Astrocyte (in vitro differentiated cells and primary cell): ENCODE data around the gene FAM53A. TPM values are rescaled to one million over a fixed set of nuclear protein-coding genes. Genes with fewer than 3 reads are reported as not detected.

Source experiments
- DNase-seq: peaks from one replicate; pipeline ENCODE4 v3.0.0-alpha.2; 2010; ENCODE audit warnings: low read depth
- FAIRE-seq: peaks from 2 replicates; lab custom pipeline; 2011; peaks lifted over from hg19 to GRCh38; lab: Jason Lieb, UNC
- H2AFZ ChIP-seq: 2 replicates; pipeline ENCODE4 v1.6.0; 2012; ENCODE audit warnings: low read depth, low read length, inconsistent platforms
- H3K27ac ChIP-seq: 2 replicates; pipeline ENCODE4 v1.5.1; 2011; ENCODE audit warnings: low read depth, low read length, inconsistent platforms
- H3K27me3 ChIP-seq: 2 replicates; pipeline ENCODE4 v1.6.0; 2011; ENCODE audit warnings: low read length, inconsistent platforms; ENCODE audit not compliant: insufficient read depth
- H3K36me3 ChIP-seq: 2 replicates; pipeline ENCODE4 v1.5.1; 2011; ENCODE audit warnings: low read length, inconsistent platforms; ENCODE audit not compliant: insufficient read depth
- H3K4me1 ChIP-seq: 2 replicates; pipeline ENCODE4 v1.5.1; 2011; ENCODE audit warnings: low read length, inconsistent platforms; ENCODE audit not compliant: insufficient read depth
- H3K4me2 ChIP-seq: 2 replicates; pipeline ENCODE4 v1.6.0; 2012; ENCODE audit warnings: low read length, inconsistent platforms
- H3K4me3 ChIP-seq: 2 replicates; pipeline ENCODE4 v1.5.1; 2011; ENCODE audit warnings: low read depth, mild to moderate bottlenecking, low read length, inconsistent platforms; ENCODE audit not compliant: insufficient read depth
- H3K79me2 ChIP-seq: 2 replicates; pipeline ENCODE4 v1.6.0; 2012; ENCODE audit warnings: mild to moderate bottlenecking, low read length, inconsistent platforms; ENCODE audit not compliant: insufficient read depth
- H3K9ac ChIP-seq: 2 replicates; pipeline ENCODE4 v1.6.0; 2012; ENCODE audit warnings: mild to moderate bottlenecking, low read length, inconsistent platforms
- H3K9me3 ChIP-seq: 2 replicates; pipeline ENCODE4 v1.5.1; 2012; ENCODE audit warnings: low read depth, mild to moderate bottlenecking, low read length, inconsistent platforms; ENCODE audit not compliant: insufficient read depth
- H4K20me1 ChIP-seq: 2 replicates; pipeline ENCODE4 v1.6.0; 2012; ENCODE audit warnings: low read length, inconsistent platforms; ENCODE audit not compliant: insufficient read depth
- H3K27ac Mint-ChIP-seq: one replicate; pipeline ENCODE4 v1.8.0; 2021; ENCODE audit warnings: mild to moderate bottlenecking, mixed read lengths; ENCODE audit not compliant: unreplicated experiment
- H3K27me3 Mint-ChIP-seq: one replicate; pipeline ENCODE4 v1.8.0; 2021; ENCODE audit warnings: low read depth, mixed read lengths; ENCODE audit not compliant: unreplicated experiment
- H3K36me3 Mint-ChIP-seq: one replicate; pipeline ENCODE4 v1.8.0; 2021; ENCODE audit warnings: low read depth, mixed read lengths; ENCODE audit not compliant: unreplicated experiment
- H3K4me1 Mint-ChIP-seq: one replicate; pipeline ENCODE4 v1.8.0; 2021; ENCODE audit warnings: low read depth, mixed read lengths; ENCODE audit not compliant: unreplicated experiment
- H3K4me3 Mint-ChIP-seq: one replicate; pipeline ENCODE4 v1.8.0; 2021; ENCODE audit warnings: mild to moderate bottlenecking, moderate library complexity, mixed read lengths; ENCODE audit not compliant: unreplicated experiment
- H3K9me3 Mint-ChIP-seq: one replicate; pipeline ENCODE4 v1.8.0; 2021; ENCODE audit warnings: mild to moderate bottlenecking, mixed read lengths; ENCODE audit not compliant: unreplicated experiment
- EZH2 ChIP-seq: IDR thresholded peaks from 2 replicates; pipeline ENCODE4 v1.6.1; 2012; ENCODE audit warnings: mild to moderate bottlenecking, low read length, inconsistent platforms; ENCODE audit not compliant: insufficient read depth
- total RNA-seq: library from RNA; stranded (reverse); gene quantifications from 2 replicates; pipeline ENCODE4 v1.2.1, GENCODE V29; 2021
- TF ChIP-seq, protein P1 (sequence below): IDR thresholded peaks from 2 replicates; pipeline ENCODE4 v1.5.1; 2011; ENCODE audit warnings: low read depth, mild to moderate bottlenecking, inconsistent platforms, low read length, moderate library complexity; ENCODE audit not compliant: insufficient read depth

The FAM53A gene
- total RNA-seq, 1 donor from 2014 or later, result 2.1 TPM

DNA sequence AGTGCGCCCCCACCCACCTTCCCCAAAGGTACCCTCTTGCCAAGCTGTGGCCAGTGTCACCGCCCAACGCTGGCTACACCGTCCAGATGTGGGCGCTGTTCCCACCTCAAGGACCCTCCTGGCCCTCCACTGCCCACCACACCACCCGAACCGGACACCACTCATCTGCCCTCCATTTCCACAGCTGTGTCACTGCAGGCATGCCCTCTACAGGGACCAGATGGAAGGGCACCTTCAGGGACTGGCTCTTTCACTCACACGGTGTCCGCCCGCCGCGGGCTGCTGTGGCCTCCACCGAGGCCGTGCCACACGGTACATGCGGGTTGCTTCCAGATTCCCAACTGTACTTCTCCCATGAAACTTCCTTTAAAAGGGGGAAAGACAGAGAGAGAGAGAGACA lies 87.7 kb downstream of the FAM53A start:
- DNase-seq (no peak), FAIRE-seq (no peak)
- Histone ChIP-seq H3K79me2 (no peaks in the 10 kb centered on the region), H3K9me3 (peaks cover under 1% of the 10 kb centered on the region), H3K9ac (no peak overlapping the region), H3K4me1 (no peaks in the 10 kb centered on the region), H2AFZ (no peak overlapping the region), H3K4me3 (no peak overlapping the region), H3K27me3 (no peaks in the 10 kb centered on the region), H4K20me1 (no peaks in the 10 kb centered on the region), H3K4me2 (no peak overlapping the region), H3K27ac (no peak overlapping the region), H3K36me3 (no peaks in the 10 kb centered on the region)
- Mint-ChIP-seq H3K4me1 (no peaks in the 10 kb centered on the region), H3K27ac (no peak overlapping the region), H3K27me3 (peaks cover 16% of the 10 kb centered on the region), H3K4me3 (no peak overlapping the region), H3K9me3 (no peaks in the 10 kb centered on the region), H3K36me3 (no peaks in the 10 kb centered on the region)
- TF ChIP-seq, protein P1, sequence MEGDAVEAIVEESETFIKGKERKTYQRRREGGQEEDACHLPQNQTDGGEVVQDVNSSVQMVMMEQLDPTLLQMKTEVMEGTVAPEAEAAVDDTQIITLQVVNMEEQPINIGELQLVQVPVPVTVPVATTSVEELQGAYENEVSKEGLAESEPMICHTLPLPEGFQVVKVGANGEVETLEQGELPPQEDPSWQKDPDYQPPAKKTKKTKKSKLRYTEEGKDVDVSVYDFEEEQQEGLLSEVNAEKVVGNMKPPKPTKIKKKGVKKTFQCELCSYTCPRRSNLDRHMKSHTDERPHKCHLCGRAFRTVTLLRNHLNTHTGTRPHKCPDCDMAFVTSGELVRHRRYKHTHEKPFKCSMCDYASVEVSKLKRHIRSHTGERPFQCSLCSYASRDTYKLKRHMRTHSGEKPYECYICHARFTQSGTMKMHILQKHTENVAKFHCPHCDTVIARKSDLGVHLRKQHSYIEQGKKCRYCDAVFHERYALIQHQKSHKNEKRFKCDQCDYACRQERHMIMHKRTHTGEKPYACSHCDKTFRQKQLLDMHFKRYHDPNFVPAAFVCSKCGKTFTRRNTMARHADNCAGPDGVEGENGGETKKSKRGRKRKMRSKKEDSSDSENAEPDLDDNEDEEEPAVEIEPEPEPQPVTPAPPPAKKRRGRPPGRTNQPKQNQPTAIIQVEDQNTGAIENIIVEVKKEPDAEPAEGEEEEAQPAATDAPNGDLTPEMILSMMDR, result no peak
- TF ChIP-seq EZH2, result no peak

DNA sequence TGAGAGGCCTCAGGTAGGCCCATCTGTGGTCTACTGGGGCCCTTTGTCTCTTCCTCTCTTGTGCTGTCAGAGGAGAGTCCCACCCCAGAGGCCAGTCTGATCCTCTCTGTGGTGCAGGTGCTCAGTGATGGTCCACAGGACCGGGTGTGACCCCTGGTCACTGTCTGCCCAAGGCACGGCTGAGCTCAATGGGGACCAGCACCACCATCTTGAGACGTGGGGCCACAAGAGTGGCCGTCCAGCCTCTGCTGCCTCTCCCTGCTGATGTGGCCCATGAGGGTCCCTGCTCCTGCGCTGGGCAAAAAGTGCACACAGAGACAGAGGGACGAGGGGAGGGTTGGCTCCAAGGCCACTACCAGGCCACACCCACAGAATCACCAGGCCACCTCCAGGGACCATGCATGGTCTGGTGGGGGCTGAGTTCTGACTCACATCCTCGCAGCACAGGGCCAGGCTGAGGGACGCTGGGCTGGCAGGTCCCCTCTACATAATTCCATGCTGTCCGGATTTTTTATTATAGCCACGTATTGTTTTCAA lies 88.3 kb downstream of the FAM53A start:
- Histone ChIP-seq H3K9me3 (peaks cover 6% of the 10 kb centered on the region), H3K79me2 (no peaks in the 10 kb centered on the region), H3K4me3 (no peak overlapping the region), H3K36me3 (no peaks in the 10 kb centered on the region), H3K4me2 (no peak overlapping the region), H3K27me3 (no peaks in the 10 kb centered on the region), H3K27ac (no peak overlapping the region), H3K9ac (no peak overlapping the region), H2AFZ (no peak overlapping the region), H3K4me1 (no peaks in the 10 kb centered on the region), H4K20me1 (no peaks in the 10 kb centered on the region)
- TF ChIP-seq EZH2, result no peak
- TF ChIP-seq, protein P1, result no peak
- no peak for FAIRE-seq
- Mint-ChIP-seq H3K27me3 (peaks cover 16% of the 10 kb centered on the region), H3K4me3 (no peak overlapping the region), H3K4me1 (no peaks in the 10 kb centered on the region), H3K27ac (no peak overlapping the region), H3K36me3 (no peaks in the 10 kb centered on the region), H3K9me3 (peaks cover 4% of the 10 kb centered on the region)
- no peak for DNase-seq
